Karpas-422 (cell line): Measurements from ENCODE around the gene CELA2A. TPM values are rescaled to one million over a fixed set of nuclear protein-coding genes. Genes with fewer than 3 reads are reported as not detected.
A peak's percentile ranks its signal among the peaks of the same experiment; 100 is the strongest.
"Not testable (repeated sequence)": the region's sequence is repeated elsewhere in the genome, so short reads cannot be mapped to it uniquely, and the experiment has no call there.

Experiments used
- DNase-seq: peaks from one replicate; pipeline ENCODE4 v3.0.0-alpha.2; 2015
- H2AFZ ChIP-seq: fragments of 200-600 bp; sonication (generic); 2 replicates; pipeline ENCODE4 v1.6.1; 2014; ENCODE audit warnings: antibody characterized with exemption, low read length, mixed read lengths
- H3K27ac ChIP-seq: fragments of 200-600 bp; sonication (generic); 2 replicates; pipeline ENCODE4 v1.5.1; 2014; ENCODE audit warnings: mild to moderate bottlenecking, low read length, moderate library complexity
- H3K27me3 ChIP-seq: fragments of 200-600 bp; sonication (generic); 2 replicates; pipeline ENCODE4 v1.6.1; 2014; ENCODE audit warnings: low read length, mixed read lengths
- H3K36me3 ChIP-seq: fragments of 200-600 bp; sonication (generic); 2 replicates; pipeline ENCODE4 v1.6.1; 2014; ENCODE audit warnings: low read length, mixed read lengths; ENCODE audit not compliant: insufficient read depth
- H3K4me1 ChIP-seq: fragments of 200-600 bp; sonication (generic); 2 replicates; pipeline ENCODE4 v1.6.1; 2014; ENCODE audit warnings: mild to moderate bottlenecking, low read length, mixed read lengths
- H3K4me2 ChIP-seq: fragments of 200-600 bp; sonication (generic); 2 replicates; pipeline ENCODE4 v1.6.1; 2014; ENCODE audit warnings: low read length, low read depth, mild to moderate bottlenecking; ENCODE audit not compliant: poor library complexity, severe bottlenecking
- H3K4me3 ChIP-seq: fragments of 200-600 bp; sonication (generic); 2 replicates; pipeline ENCODE4 v1.5.1; 2014; ENCODE audit warnings: mild to moderate bottlenecking, antibody characterized with exemption, low read length, mixed read lengths
- H3K79me2 ChIP-seq: fragments of 200-600 bp; sonication (generic); 2 replicates; pipeline ENCODE4 v1.6.1; 2014; ENCODE audit warnings: mild to moderate bottlenecking, low read length, mixed read lengths
- H3K9ac ChIP-seq: fragments of 200-600 bp; sonication (generic); 2 replicates; pipeline ENCODE4 v1.6.0; 2014; ENCODE audit warnings: low read length
- H3K9me2 ChIP-seq: fragments of 200-600 bp; sonication (generic), shearing (Covaris generic); replicated peaks from 2 replicates; pipeline ENCODE4 v1.6.0; 2014; ENCODE audit warnings: mild to moderate bottlenecking, low read length, moderate library complexity; ENCODE audit not compliant: insufficient read depth
- H3K9me3 ChIP-seq: fragments of 300-700, 200-600 bp; sonication (generic); 2 replicates; pipeline ENCODE4 v1.6.1; 2014; ENCODE audit warnings: low read length, mixed read lengths
- H4K20me1 ChIP-seq: fragments of 200-600 bp; sonication (generic); 2 replicates; pipeline ENCODE4 v1.6.1; 2014; ENCODE audit warnings: mild to moderate bottlenecking, antibody characterized with exemption, low read length, low read depth; ENCODE audit not compliant: insufficient read depth
- total RNA-seq: library from RNA; depleted of rRNA; stranded (reverse); fragments of >200 nt; shearing (Covaris generic); gene quantifications from 2 replicates; pipeline ENCODE4 v1.2.3, GENCODE V29; 2014; ENCODE audit warnings: low replicate concordance

Gene CELA2A
- total RNA-seq, 1 experiment from 2014 or later: not detected

DNA sequence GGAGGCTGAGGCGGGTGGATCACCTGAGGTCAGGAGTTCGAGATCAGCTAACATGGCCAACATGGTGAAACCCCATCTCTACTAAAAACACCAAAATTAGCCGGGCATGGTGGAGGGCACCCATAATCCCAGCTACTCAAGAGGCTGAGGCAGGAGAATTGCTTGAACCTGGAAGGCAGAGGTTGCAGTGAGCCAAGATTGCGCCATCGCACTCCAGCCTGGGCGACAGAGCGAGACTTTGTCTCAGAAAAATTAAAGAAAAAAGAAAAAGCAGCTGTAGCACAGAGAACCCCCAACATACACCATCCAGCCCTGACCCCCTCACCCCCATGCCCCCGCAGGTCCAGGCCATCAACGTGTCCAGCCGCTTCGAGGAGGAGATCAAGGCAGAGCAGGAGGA, 28.3 kb upstream of the CELA2A start:
- not testable (repeated sequence) for H3K9me3 ChIP-seq, H3K4me1 ChIP-seq, H2AFZ ChIP-seq, H3K4me3 ChIP-seq, H3K27me3 ChIP-seq, H3K9me2 ChIP-seq, H3K9ac ChIP-seq, H3K79me2 ChIP-seq, H3K4me2 ChIP-seq, H3K27ac ChIP-seq, H4K20me1 ChIP-seq, H3K36me3 ChIP-seq
- DNase-seq: peak; percentile 37

GRCh38 chr1:15428815-15429435, 27.6 kb upstream of the CELA2A start:
- H3K9ac ChIP-seq: no peak overlapping the region
- no peaks in the 10 kb centered on the region for H3K27me3 ChIP-seq
- DNase-seq: peak; percentile 31
- no peaks in the 10 kb centered on the region for H3K9me3 ChIP-seq
- no peak overlapping the region for H3K4me2 ChIP-seq
- no peak overlapping the region for H3K27ac ChIP-seq
- H3K4me3 ChIP-seq: no peak overlapping the region
- no peaks in the 10 kb centered on the region for H3K4me1 ChIP-seq
- H3K9me2 ChIP-seq: no peaks in the 10 kb centered on the region
- peaks cover 4% of the 10 kb centered on the region; the same call in 1 of the 2 replicates for H4K20me1 ChIP-seq
- peaks cover 3% of the 10 kb centered on the region; the same call in 1 of the 2 replicates for H3K79me2 ChIP-seq
- H2AFZ ChIP-seq: no peak overlapping the region
- no peaks in the 10 kb centered on the region for H3K36me3 ChIP-seq

- Histone ChIP-seq H3K9ac (no peak overlapping the region), H2AFZ (no peak overlapping the region), H3K79me2 (no peaks in the 10 kb centered on the region)
These were observed 26.8 kb upstream of the CELA2A start for GRCh38 chr1:15429701-15430149.

GRCh38 chr1:15430787-15431570, 25.6 kb upstream of the CELA2A start:
- peaks cover 4% of the 10 kb centered on the region; the same call in 1 of the 2 replicates for H4K20me1 ChIP-seq
- H3K79me2 ChIP-seq: no peaks in the 10 kb centered on the region
- H3K9ac ChIP-seq: no peak overlapping the region
- peak; percentile 84 for DNase-seq
- H3K27me3 ChIP-seq: no peaks in the 10 kb centered on the region
- H3K4me1 ChIP-seq: no peaks in the 10 kb centered on the region
- H2AFZ ChIP-seq: no peak overlapping the region
- no peaks in the 10 kb centered on the region for H3K36me3 ChIP-seq
- no peak overlapping the region for H3K4me2 ChIP-seq
- no peaks in the 10 kb centered on the region for H3K9me2 ChIP-seq
- H3K9me3 ChIP-seq: no peaks in the 10 kb centered on the region
- H3K4me3 ChIP-seq: no peak overlapping the region
- no peak overlapping the region for H3K27ac ChIP-seq

More at GRCh38 chr1:15429701-15430149, 26.8 kb upstream of the CELA2A start:
- Histone ChIP-seq H3K4me3 (no peak overlapping the region), H3K36me3 (no peaks in the 10 kb centered on the region), H3K4me2 (no peak overlapping the region), H3K4me1 (no peaks in the 10 kb centered on the region), H4K20me1 (peaks cover 4% of the 10 kb centered on the region; the same call in 1 of the 2 replicates), H3K27me3 (no peaks in the 10 kb centered on the region), H3K27ac (no peak overlapping the region), H3K9me2 (no peaks in the 10 kb centered on the region), H3K9me3 (no peaks in the 10 kb centered on the region)
- no peak for DNase-seq

DNA sequence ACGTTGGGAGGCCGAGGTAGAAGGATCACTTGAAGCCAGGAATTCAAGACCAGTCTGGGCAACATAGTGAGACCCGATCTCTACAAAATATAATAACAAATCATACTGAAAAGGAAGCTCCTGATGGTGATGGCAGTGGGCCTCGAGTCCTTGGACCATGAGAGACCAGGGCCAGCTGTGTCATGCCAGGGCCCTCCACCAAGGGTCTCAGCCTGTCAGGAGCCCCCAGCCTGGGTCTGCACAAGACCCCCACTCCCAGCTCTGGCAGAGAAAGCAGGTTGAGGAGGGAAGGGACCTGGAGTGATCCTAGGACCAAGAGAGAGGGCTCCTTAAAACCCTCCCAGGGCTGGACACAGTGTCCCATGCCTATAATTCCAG, 25.0 kb upstream of the CELA2A start:
- Histone ChIP-seq H3K36me3 (no peaks in the 10 kb centered on the region), H3K9ac (no peak overlapping the region), H3K9me3 (no peaks in the 10 kb centered on the region), H4K20me1 (peaks cover 4% of the 10 kb centered on the region; the same call in 1 of the 2 replicates), H3K27ac (no peak overlapping the region), H3K9me2 (no peaks in the 10 kb centered on the region), H3K4me3 (no peak overlapping the region), H3K4me2 (no peak overlapping the region), H3K4me1 (no peaks in the 10 kb centered on the region), H3K79me2 (no peaks in the 10 kb centered on the region), H3K27me3 (no peaks in the 10 kb centered on the region), H2AFZ (no peak overlapping the region)
- no peak for DNase-seq

DNA sequence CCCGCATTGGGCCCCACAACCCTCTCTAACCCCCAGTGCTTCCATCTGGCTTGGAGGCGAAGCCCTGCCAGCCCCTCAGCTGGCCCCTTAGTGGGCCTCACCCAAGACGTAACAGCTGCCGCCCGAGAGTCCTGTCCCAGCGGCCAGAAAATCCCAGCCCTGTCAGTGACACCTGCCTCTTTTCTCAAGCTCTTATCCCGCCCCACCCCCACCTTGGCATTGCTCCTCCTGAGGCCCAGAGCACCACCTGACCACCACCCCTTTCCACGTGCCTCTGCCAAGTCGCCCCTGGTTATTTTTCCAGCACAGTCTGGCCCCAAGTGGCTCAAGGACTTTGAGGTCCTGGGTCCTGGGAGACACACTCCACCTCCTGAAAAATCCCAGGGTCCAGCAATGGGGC, 24.2 kb upstream of the CELA2A start:
- H3K4me1 ChIP-seq: no peaks in the 10 kb centered on the region
- H3K9me2 ChIP-seq: no peaks in the 10 kb centered on the region
- H3K27ac ChIP-seq: no peak overlapping the region
- peaks cover 4% of the 10 kb centered on the region; the same call in 1 of the 2 replicates for H4K20me1 ChIP-seq
- H3K79me2 ChIP-seq: no peaks in the 10 kb centered on the region
- DNase-seq: no peak
- H2AFZ ChIP-seq: no peak overlapping the region
- H3K9me3 ChIP-seq: no peaks in the 10 kb centered on the region
- H3K36me3 ChIP-seq: no peaks in the 10 kb centered on the region
- no peaks in the 10 kb centered on the region for H3K27me3 ChIP-seq
- H3K9ac ChIP-seq: no peak overlapping the region
- no peak overlapping the region for H3K4me2 ChIP-seq
- H3K4me3 ChIP-seq: no peak overlapping the region

DNA sequence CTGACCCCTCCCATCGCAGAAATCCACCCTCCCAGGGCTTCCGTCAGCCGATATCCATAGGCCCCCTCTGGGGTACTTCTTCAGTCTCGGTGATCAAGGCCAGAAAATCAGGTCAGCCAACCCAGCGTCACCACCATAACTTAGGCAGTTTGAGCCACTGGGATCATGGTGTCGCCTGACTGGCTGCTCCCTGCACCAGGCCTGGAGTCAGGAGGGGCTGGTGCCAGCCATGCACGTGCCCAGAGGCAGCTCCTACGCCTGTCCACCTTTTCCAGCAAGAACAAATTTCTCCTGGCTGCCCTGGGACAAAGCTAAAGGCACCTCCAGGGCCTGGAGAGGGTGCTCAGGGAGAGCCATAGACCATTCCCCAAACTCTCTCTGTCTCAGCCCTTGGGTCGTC, 23.1 kb upstream of the CELA2A start:
- H3K79me2 ChIP-seq: no peaks in the 10 kb centered on the region
- no peaks in the 10 kb centered on the region for H3K4me1 ChIP-seq
- H3K4me2 ChIP-seq: no peak overlapping the region
- H3K4me3 ChIP-seq: no peak overlapping the region
- H3K9me2 ChIP-seq: no peaks in the 10 kb centered on the region
- no peaks in the 10 kb centered on the region for H3K27me3 ChIP-seq
- H4K20me1 ChIP-seq: peaks cover 4% of the 10 kb centered on the region; the same call in 1 of the 2 replicates
- H3K9ac ChIP-seq: no peak overlapping the region
- no peak overlapping the region for H2AFZ ChIP-seq
- H3K9me3 ChIP-seq: no peaks in the 10 kb centered on the region
- no peak overlapping the region for H3K27ac ChIP-seq
- no peak for DNase-seq
- no peaks in the 10 kb centered on the region for H3K36me3 ChIP-seq

- not testable (repeated sequence) for H3K27ac ChIP-seq, H3K4me2 ChIP-seq, H3K9me2 ChIP-seq, H3K36me3 ChIP-seq, H4K20me1 ChIP-seq, H3K9me3 ChIP-seq, H3K79me2 ChIP-seq, H3K9ac ChIP-seq, H2AFZ ChIP-seq, H3K4me1 ChIP-seq, H3K4me3 ChIP-seq, H3K27me3 ChIP-seq
- DNase-seq: peak; percentile 53
These were observed 21.8 kb upstream of the CELA2A start for GRCh38 chr1:15434739-15435138.
